Measurements from ENCODE around the gene MPV17L2. TPM values are rescaled to one million over a fixed set of nuclear protein-coding genes. Genes with fewer than 3 reads are reported as not detected.

Gene MPV17L2
- total and polyA plus RNA-seq, 2 of the 4 experiments (the other 2 are of a cell fraction), result 7.2 to 19.5 TPM

DNA sequence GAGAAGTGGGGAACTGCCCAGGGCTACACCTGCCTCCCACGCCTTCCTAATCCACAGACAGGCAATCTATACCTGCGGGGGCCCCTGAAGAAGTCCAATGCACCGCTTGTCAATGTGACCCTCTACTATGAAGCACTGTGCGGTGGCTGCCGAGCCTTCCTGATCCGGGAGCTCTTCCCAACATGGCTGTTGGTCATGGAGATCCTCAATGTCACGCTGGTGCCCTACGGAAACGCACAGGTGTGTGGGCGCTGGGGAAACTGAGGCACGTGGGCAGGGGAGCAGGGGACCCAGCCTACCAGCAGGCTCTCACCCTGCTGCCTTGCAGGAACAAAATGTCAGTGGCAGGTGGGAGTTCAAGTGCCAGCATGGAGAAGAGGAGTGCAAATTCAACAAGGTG lies 18.0 kb upstream of the MPV17L2 start:
- no peak for ATAC-seq (ENCODE audit: low read depth)
- H3K4me1 ChIP-seq (ENCODE audit: control insufficient read depth, insufficient read depth, low read length), result peaks cover 3% of the 10 kb centered on the region; the same call in 1 of the 2 replicates
- H2AK9ac ChIP-seq (replicated peaks; ENCODE audit: low read depth, low read length, poor library complexity), result no peak overlapping the region
- peaks cover 4% of the 10 kb centered on the region; the same call in 1 of the 2 replicates for H3K27me3 ChIP-seq (ENCODE audit: control insufficient read depth, insufficient read depth, low read length)
- H4K20me1 ChIP-seq (ENCODE audit: insufficient read depth, low read length), result no peaks in the 10 kb centered on the region
- no peak overlapping the region for H3K9ac ChIP-seq (ENCODE audit: low read depth, low read length)
- in situ Hi-C loops (cut with MboI; ENCODE audit: low sequenced_read_pairs) (no loop called here), dilution Hi-C loops (cut with HindIII; ENCODE audit: low sequenced_read_pairs, unreplicated experiment) (no loop called here), intact Hi-C loops (cut with micrococcal nuclease) (loop anchor here (5.0 kb wide), 2 partner anchors 77 to 168 kb away; partner anchors contain the start of gene ARRDC2)
- ChIA-PET POLR2A (ENCODE audit: unreplicated experiment) (no interaction called here), CTCF (no interaction called here)
- no peak overlapping the region for H2AFZ ChIP-seq (replicated peaks; ENCODE audit: low read length, poor library complexity)
- no peak overlapping the region for H3K4me2 ChIP-seq (ENCODE audit: low read depth, low read length)
- no peak overlapping the region for H2BK20ac ChIP-seq (ENCODE audit: low read depth, low read length)
- H2BK5ac ChIP-seq (ENCODE audit: low read depth, low read length, poor library complexity, severe bottlenecking), result no peak overlapping the region
- no peak overlapping the region for H2BK120ac ChIP-seq (ENCODE audit: low read depth, low read length)
- H2BK15ac ChIP-seq (ENCODE audit: low read depth, low read length), result no peak overlapping the region
- no peak overlapping the region for H3K56ac ChIP-seq (ENCODE audit: extremely low read depth, insufficient read depth, low read length)
- no peak overlapping the region for H4K8ac ChIP-seq (ENCODE audit: low read depth in 2 of 2, low read length in 2 of 2)
- 75% methylated on average over 6 of the region's 11 CpGs; no CpG with 5 or more reads in 1 of the 2 experiments for WGBS, 2 experiments (ENCODE audit: extremely low coverage in 2 of 2, insufficient read length in 1 of 2)
- no peak overlapping the region for H3K23ac ChIP-seq (ENCODE audit: low read depth, low read length)
- no peak overlapping the region for H4K91ac ChIP-seq (ENCODE audit: insufficient read depth, low read depth, low read length)
- BruUV-seq (replicated peaks), result no TSS peak
- H3K36me3 ChIP-seq (ENCODE audit: control insufficient read depth, insufficient read depth, low read length), result no peaks in the 10 kb centered on the region
- no peak overlapping the region for H3K4ac ChIP-seq (ENCODE audit: low read depth, low read length)
- no peak overlapping the region for H4K5ac ChIP-seq (ENCODE audit: low read depth, low read length)
- H3K27ac ChIP-seq (ENCODE audit: insufficient read depth, low read length), result no peak overlapping the region
- H3K14ac ChIP-seq (replicated peaks; ENCODE audit: low read depth, low read length), result no peak overlapping the region
- no peak for DNase-seq
- TF ChIP-seq, protein P1, sequence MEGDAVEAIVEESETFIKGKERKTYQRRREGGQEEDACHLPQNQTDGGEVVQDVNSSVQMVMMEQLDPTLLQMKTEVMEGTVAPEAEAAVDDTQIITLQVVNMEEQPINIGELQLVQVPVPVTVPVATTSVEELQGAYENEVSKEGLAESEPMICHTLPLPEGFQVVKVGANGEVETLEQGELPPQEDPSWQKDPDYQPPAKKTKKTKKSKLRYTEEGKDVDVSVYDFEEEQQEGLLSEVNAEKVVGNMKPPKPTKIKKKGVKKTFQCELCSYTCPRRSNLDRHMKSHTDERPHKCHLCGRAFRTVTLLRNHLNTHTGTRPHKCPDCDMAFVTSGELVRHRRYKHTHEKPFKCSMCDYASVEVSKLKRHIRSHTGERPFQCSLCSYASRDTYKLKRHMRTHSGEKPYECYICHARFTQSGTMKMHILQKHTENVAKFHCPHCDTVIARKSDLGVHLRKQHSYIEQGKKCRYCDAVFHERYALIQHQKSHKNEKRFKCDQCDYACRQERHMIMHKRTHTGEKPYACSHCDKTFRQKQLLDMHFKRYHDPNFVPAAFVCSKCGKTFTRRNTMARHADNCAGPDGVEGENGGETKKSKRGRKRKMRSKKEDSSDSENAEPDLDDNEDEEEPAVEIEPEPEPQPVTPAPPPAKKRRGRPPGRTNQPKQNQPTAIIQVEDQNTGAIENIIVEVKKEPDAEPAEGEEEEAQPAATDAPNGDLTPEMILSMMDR (conservative IDR thresholded peaks at IDR 0.05; ENCODE audit: low read depth, low read length), result no peak
- TF ChIP-seq SMC3 (IDR thresholded peaks at IDR 0.05; ENCODE audit: low read depth, low read length) (no peak), CHD1 (IDR thresholded peaks at IDR 0.05; ENCODE audit: low read depth, low read length) (no peak), RAD21 (IDR thresholded peaks at IDR 0.05; ENCODE audit: low read length) (no peak), NFE2L2 (IDR thresholded peaks at IDR 0.05; ENCODE audit: low read depth, low read length) (no peak)
- no peak overlapping the region for H2AK5ac ChIP-seq (ENCODE audit: low read depth, low read length)
- H3K18ac ChIP-seq (ENCODE audit: low read depth, low read length), result no peak overlapping the region
- no peak overlapping the region for H3K4me3 ChIP-seq (ENCODE audit: insufficient read depth, low read depth, low read length)
- 0 out of 2 replicates have a peak, but pooled peaks cover 3% of the 10 kb centered on the region for H3K9me1 ChIP-seq (ENCODE audit: insufficient read depth, low read length)
- no peaks in the 10 kb centered on the region for H3K9me3 ChIP-seq (ENCODE audit: control insufficient read depth, insufficient read depth, low read length)
- no peaks in the 10 kb centered on the region for H3K79me1 ChIP-seq (ENCODE audit: low read depth in 1 of 2, low read length in 2 of 2)

All from IMR-90 (cell line).